ENCODE data around the gene DLX2. TPM values are rescaled to one million over a fixed set of nuclear protein-coding genes. Genes with fewer than 3 reads are reported as not detected.

DLX2 gene
- total RNA-seq, 3 donors from 2014 or later (not counting 1 experiment from before 2014, with no cell fraction given): 0.55 to 0.84 (median 0.78) TPM

DNA sequence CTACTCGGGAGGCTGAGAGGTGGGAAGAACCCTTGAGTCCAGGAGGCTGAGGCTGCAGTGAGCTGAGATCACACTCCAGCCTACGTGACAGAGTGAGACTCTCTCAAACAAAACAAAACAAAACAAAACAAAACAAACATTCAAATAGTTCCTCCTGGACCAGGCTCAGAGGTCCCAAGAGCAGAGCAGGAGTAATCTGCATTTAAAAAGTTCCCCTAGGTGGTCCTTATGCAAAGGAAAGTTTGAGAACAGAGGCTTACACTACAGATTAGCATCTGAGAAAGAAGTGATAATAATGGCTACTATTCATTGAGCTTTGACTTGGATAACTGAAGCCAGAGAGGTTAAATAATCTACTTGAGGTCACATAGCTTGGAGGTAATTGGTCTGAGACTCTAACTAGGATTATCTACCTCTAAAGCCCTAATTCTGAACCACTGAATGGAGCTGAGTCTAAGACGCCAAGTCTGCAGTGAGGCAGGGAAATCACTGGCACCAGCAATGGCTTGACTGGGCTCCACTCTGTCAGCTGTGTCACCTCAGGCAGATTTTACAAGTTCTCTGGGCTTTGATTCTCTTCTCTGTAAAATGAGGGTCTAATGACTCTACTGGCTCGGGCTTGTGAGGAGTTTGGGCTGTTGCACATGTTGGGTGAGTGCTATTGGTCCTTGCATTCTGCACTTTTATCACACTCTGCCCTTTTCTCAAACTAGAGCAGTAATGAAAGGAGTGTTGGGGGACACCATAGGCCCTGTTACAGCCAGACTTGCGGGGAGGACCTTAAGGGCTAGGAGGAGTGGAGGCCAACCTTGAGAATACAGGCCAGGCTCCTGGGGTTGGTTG, 29.2 kb upstream of the DLX2 start:
- no peaks in the 10 kb centered on the region for H3K4me1 Mint-ChIP-seq
- TF ChIP-seq, protein P1, sequence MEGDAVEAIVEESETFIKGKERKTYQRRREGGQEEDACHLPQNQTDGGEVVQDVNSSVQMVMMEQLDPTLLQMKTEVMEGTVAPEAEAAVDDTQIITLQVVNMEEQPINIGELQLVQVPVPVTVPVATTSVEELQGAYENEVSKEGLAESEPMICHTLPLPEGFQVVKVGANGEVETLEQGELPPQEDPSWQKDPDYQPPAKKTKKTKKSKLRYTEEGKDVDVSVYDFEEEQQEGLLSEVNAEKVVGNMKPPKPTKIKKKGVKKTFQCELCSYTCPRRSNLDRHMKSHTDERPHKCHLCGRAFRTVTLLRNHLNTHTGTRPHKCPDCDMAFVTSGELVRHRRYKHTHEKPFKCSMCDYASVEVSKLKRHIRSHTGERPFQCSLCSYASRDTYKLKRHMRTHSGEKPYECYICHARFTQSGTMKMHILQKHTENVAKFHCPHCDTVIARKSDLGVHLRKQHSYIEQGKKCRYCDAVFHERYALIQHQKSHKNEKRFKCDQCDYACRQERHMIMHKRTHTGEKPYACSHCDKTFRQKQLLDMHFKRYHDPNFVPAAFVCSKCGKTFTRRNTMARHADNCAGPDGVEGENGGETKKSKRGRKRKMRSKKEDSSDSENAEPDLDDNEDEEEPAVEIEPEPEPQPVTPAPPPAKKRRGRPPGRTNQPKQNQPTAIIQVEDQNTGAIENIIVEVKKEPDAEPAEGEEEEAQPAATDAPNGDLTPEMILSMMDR (IDR thresholded peaks at IDR 0.05): no peak
- H3K4me1 ChIP-seq (ENCODE audit: control insufficient read depth, insufficient read depth, low read length): no peaks in the 10 kb centered on the region
- H3K4me3 ChIP-seq (ENCODE audit: low read length): no peak overlapping the region
- DNase-seq (no peak), ATAC-seq (no peak)
- peaks cover 15 to 17% of the 10 kb centered on the region in 2 donors for H3K27me3 Mint-ChIP-seq (ENCODE audit: low read depth in 2 of 2)
- H3K9me3 ChIP-seq (ENCODE audit: control insufficient read depth, insufficient read depth, low read length): no peaks in the 10 kb centered on the region
- no peaks in the 10 kb centered on the region for H3K27me3 ChIP-seq (ENCODE audit: control insufficient read depth, insufficient read depth, low read length)
- H3K27ac ChIP-seq (ENCODE audit: low read length): no peak overlapping the region
- no peak overlapping the region for H3K27ac Mint-ChIP-seq
- WGBS (ENCODE audit: insufficient coverage): 79% methylated on average over 4 of the region's 5 CpGs
- no peak overlapping the region for H3K4me3 Mint-ChIP-seq
- H3K9me3 Mint-ChIP-seq: no peaks in the 10 kb centered on the region
- H3K36me3 ChIP-seq (ENCODE audit: control insufficient read depth, insufficient read depth, low read length): no peaks in the 10 kb centered on the region
- no peaks in the 10 kb centered on the region for H3K36me3 Mint-ChIP-seq
- intact Hi-C loops (cut with micrococcal nuclease): no loop called here

DNA sequence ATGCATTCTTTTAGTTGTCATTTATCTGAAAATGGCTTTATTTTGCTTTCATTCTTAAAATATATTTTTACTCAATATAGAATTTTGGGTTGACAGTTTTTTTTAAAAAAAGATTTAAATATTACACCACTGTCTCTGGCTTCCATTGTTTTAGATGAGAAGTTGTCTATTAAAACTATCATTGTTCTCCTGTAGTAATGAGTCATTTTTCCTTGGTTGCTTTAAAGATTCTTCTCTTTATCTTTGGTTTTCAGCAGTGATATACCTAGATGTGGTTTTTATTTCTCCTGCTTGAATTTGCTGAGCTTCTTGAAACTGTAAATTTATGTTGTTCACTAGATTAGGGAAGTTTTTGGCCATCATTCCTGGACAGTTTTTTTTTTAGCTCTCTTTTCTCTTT, 26.7 kb upstream of the DLX2 start:
- ATAC-seq: no peak
- TF ChIP-seq, protein P1 (IDR thresholded peaks at IDR 0.05): no peak
- H3K4me1 ChIP-seq (ENCODE audit: control insufficient read depth, insufficient read depth, low read length): no peaks in the 10 kb centered on the region
- no peak overlapping the region for H3K27ac ChIP-seq (ENCODE audit: low read length)
- no peaks in the 10 kb centered on the region for H3K36me3 ChIP-seq (ENCODE audit: control insufficient read depth, insufficient read depth, low read length)
- H3K27me3 ChIP-seq (ENCODE audit: control insufficient read depth, insufficient read depth, low read length): no peaks in the 10 kb centered on the region
- H3K9me3 ChIP-seq (ENCODE audit: control insufficient read depth, insufficient read depth, low read length): no peaks in the 10 kb centered on the region
- intact Hi-C loops (cut with micrococcal nuclease): loop anchor here (5.0 kb wide), 2 partner anchors 333 to 422 kb away; no protein-coding TSS in a partner anchor
- Mint-ChIP-seq H3K4me1 (no peaks in the 10 kb centered on the region), H3K4me3 (no peak overlapping the region), H3K36me3 (no peaks in the 10 kb centered on the region), H3K9me3 (no peaks in the 10 kb centered on the region), H3K27ac (no peak overlapping the region), H3K27me3 (ENCODE audit: low read depth in 2 of 2) (peaks cover 10 to 17% of the 10 kb centered on the region in 2 donors)
- H3K4me3 ChIP-seq (ENCODE audit: low read length): no peak overlapping the region
- no peak for DNase-seq

DNA sequence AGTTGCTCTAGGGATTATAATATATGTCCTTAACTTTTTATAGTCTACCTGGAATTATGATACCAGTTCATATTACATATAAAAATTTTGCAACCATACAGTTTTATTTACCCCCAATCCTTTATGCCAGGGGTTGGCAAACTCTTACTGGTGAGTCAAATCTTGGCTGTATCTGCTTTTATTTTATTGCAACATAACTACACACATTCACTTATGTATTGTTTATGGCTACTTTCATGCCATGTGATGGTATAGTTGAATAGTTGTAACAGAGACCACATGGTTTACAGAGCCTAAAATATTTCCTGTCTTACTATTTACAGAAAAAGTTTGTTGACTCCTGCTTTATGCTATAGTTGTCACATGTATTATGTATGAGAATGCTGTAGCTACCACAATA, 25.8 kb upstream of the DLX2 start:
- DNase-seq (no peak), ATAC-seq (no peak)
- H3K9me3 ChIP-seq (ENCODE audit: control insufficient read depth, insufficient read depth, low read length): no peaks in the 10 kb centered on the region
- Mint-ChIP-seq H3K4me3 (no peak overlapping the region), H3K27me3 (ENCODE audit: low read depth in 2 of 2) (peaks cover 8 to 9% of the 10 kb centered on the region in 2 donors), H3K27ac (no peak overlapping the region), H3K4me1 (no peaks in the 10 kb centered on the region), H3K9me3 (no peaks in the 10 kb centered on the region), H3K36me3 (no peaks in the 10 kb centered on the region)
- H3K4me1 ChIP-seq (ENCODE audit: control insufficient read depth, insufficient read depth, low read length): no peaks in the 10 kb centered on the region
- no peak overlapping the region for H3K27ac ChIP-seq (ENCODE audit: low read length)
- no peak overlapping the region for H3K4me3 ChIP-seq (ENCODE audit: low read length)
- intact Hi-C loops (cut with micrococcal nuclease): loop anchor here (5.0 kb wide), 2 partner anchors 334 to 421 kb away; no protein-coding TSS in a partner anchor
- no peaks in the 10 kb centered on the region for H3K36me3 ChIP-seq (ENCODE audit: control insufficient read depth, insufficient read depth, low read length)
- no peaks in the 10 kb centered on the region for H3K27me3 ChIP-seq (ENCODE audit: control insufficient read depth, insufficient read depth, low read length)
- TF ChIP-seq, protein P1 (IDR thresholded peaks at IDR 0.05): no peak

DNA sequence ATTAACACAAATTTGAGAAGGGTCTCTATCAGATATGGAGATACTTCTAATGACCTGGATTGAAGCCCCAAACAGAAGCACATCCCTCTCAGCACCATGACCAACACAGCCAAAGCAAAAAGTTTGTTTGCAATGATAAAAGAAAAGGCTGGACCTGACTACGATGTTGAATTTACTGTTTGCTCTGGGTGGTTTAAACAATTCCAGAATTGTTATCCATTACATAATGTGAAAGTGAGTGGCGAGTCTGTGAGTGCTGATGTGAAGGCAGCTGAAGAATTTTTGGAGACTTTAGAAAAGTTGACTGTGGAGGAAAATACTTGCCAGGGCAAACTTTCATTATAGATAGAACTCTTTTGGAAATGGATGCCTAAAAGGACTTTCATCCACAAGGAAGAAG, 17.4 kb upstream of the DLX2 start:
- no peaks in the 10 kb centered on the region for H3K36me3 ChIP-seq (ENCODE audit: control insufficient read depth, insufficient read depth, low read length)
- Mint-ChIP-seq H3K4me1 (no peaks in the 10 kb centered on the region), H3K27ac (no peak overlapping the region), H3K4me3 (no peak overlapping the region), H3K9me3 (no peaks in the 10 kb centered on the region), H3K36me3 (no peaks in the 10 kb centered on the region), H3K27me3 (ENCODE audit: low read depth in 2 of 2) (peaks cover 4 to 13% of the 10 kb centered on the region in 2 donors)
- H3K4me1 ChIP-seq (ENCODE audit: control insufficient read depth, insufficient read depth, low read length): no peaks in the 10 kb centered on the region
- peaks cover 2% of the 10 kb centered on the region for H3K27me3 ChIP-seq (ENCODE audit: control insufficient read depth, insufficient read depth, low read length)
- 94% methylated on average over 2 of the region's 2 CpGs for WGBS (ENCODE audit: insufficient coverage)
- TF ChIP-seq, protein P1 (IDR thresholded peaks at IDR 0.05): no peak
- H3K27ac ChIP-seq (ENCODE audit: low read length): no peak overlapping the region
- no peaks in the 10 kb centered on the region for H3K9me3 ChIP-seq (ENCODE audit: control insufficient read depth, insufficient read depth, low read length)
- ATAC-seq: no peak
- intact Hi-C loops (cut with micrococcal nuclease): no loop called here
- DNase-seq: no peak
- no peak overlapping the region for H3K4me3 ChIP-seq (ENCODE audit: low read length)
